Measurements from ENCODE around the gene EFNA1.

GRCh38 chr1:155121249-155121648, 6.4 kb upstream of the EFNA1 start:
- no peak for TF ChIP-seq CTCF (conservative IDR thresholded peaks at IDR 0.05; ENCODE audit: low read depth in 2 of 2)
- TF ChIP-seq POLR2AphosphoS5 (IDR thresholded peaks at IDR 0.05; ENCODE audit: low read depth), result no peak
- TF ChIP-seq EZH2 (IDR thresholded peaks at IDR 0.05; ENCODE audit: low read depth, unreplicated experiment), result no peak
- TF ChIP-seq NANOG (IDR thresholded peaks at IDR 0.05; ENCODE audit: borderline replicate concordance), result no peak
- TF ChIP-seq EZH2phosphoT487 (IDR thresholded peaks at IDR 0.05; ENCODE audit: unreplicated experiment), result no peak
- no peak for TF ChIP-seq CREB1 (CRISPR knock-in tag; IDR thresholded peaks at IDR 0.05; ENCODE audit: low read depth)

Data from GM23338 (cell line).